ENCODE data around the gene C1QTNF6. TPM values are rescaled to one million over a fixed set of nuclear protein-coding genes. Genes with fewer than 3 reads are reported as not detected.

C1QTNF6 gene
- total RNA-seq, 4 donors from 2014 or later, result 0.83 to 2.9 (median 1.3) TPM

GRCh38 chr22:37153901-37154300 is 34.1 kb downstream of the C1QTNF6 start:
- Histone ChIP-seq H3K4me1 (no peaks in the 10 kb centered on the region), H3K27me3 (peaks cover 0 to 39% (median 0%) of the 10 kb centered on the region in 4 donors), H3K36me3 (no peaks in the 10 kb centered on the region), H3K27ac (replicated peaks in 1 of 4) (no peak overlapping the region), H3K9me3 (peaks cover 0 to 6% (median 0%) of the 10 kb centered on the region in 4 donors), H3K4me3 (no peak overlapping the region)
- DNase-seq (ENCODE audit: extremely low spot score), result no peak
- TF ChIP-seq CTCF (IDR thresholded peaks at IDR 0.05) (no peak), POLR2A (IDR thresholded peaks at IDR 0.05; ENCODE audit: low read depth) (no peak), POLR2AphosphoS5 (IDR thresholded peaks at IDR 0.05) (no peak), EP300 (IDR thresholded peaks at IDR 0.05) (no peak)
- intact Hi-C loops (cut with DNase I), result no loop called here
- WGBS, result 89% methylated on average over 5 of the region's 6 CpGs

GRCh38 chr22:37151401-37151800 is 36.6 kb downstream of the C1QTNF6 start:
- TF ChIP-seq POLR2A (IDR thresholded peaks at IDR 0.05; ENCODE audit: low read depth) (no peak), POLR2AphosphoS5 (IDR thresholded peaks at IDR 0.05) (no peak), CTCF (IDR thresholded peaks at IDR 0.05) (no peak), EP300 (IDR thresholded peaks at IDR 0.05) (no peak)
- intact Hi-C loops (cut with DNase I), result no loop called here
- no peak for DNase-seq (ENCODE audit: extremely low spot score)
- H3K27me3 ChIP-seq, result peaks cover 0 to 46% (median 0%) of the 10 kb centered on the region in 4 donors
- no peaks in the 10 kb centered on the region for H3K4me1 ChIP-seq
- H3K9me3 ChIP-seq, result peaks cover 0 to 6% (median 0%) of the 10 kb centered on the region in 4 donors
- H3K27ac ChIP-seq (replicated peaks in 1 of 4), result no peak overlapping the region
- no peaks in the 10 kb centered on the region for H3K36me3 ChIP-seq
- H3K4me3 ChIP-seq, result no peak overlapping the region

DNA sequence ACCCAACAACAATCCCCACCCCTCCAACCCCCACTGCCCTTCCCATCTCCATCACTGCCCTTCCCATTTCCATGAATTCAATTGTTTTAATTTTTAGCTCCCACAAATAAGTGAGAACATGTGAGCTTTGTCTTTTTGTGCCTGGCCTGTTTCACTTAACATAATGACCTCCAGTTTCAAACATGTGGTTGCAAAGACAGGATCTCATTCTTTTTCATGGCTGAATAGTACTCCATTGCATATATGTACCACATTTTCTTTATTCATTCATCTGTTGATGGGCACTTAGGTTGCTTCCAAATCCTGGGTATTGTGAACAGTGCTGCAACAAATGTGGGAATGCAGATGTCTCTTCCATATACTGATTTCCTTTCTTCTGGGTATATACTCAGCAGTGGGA is 37.3 kb downstream of the C1QTNF6 start:
- DNase-seq (ENCODE audit: extremely low spot score), result no peak
- intact Hi-C loops (cut with DNase I), result no loop called here
- no peak overlapping the region for H3K4me3 ChIP-seq
- H3K27ac ChIP-seq (replicated peaks in 1 of 4), result no peak overlapping the region
- no peaks in the 10 kb centered on the region for H3K36me3 ChIP-seq
- no peaks in the 10 kb centered on the region for H3K4me1 ChIP-seq
- peaks cover 0 to 49% (median 0%) of the 10 kb centered on the region in 4 donors for H3K27me3 ChIP-seq
- TF ChIP-seq EP300 (IDR thresholded peaks at IDR 0.05) (no peak), CTCF (IDR thresholded peaks at IDR 0.05) (no peak), POLR2A (IDR thresholded peaks at IDR 0.05; ENCODE audit: low read depth) (no peak), POLR2AphosphoS5 (IDR thresholded peaks at IDR 0.05) (no peak)
- H3K9me3 ChIP-seq, result peaks cover 0 to 6% (median 0%) of the 10 kb centered on the region in 4 donors

DNA sequence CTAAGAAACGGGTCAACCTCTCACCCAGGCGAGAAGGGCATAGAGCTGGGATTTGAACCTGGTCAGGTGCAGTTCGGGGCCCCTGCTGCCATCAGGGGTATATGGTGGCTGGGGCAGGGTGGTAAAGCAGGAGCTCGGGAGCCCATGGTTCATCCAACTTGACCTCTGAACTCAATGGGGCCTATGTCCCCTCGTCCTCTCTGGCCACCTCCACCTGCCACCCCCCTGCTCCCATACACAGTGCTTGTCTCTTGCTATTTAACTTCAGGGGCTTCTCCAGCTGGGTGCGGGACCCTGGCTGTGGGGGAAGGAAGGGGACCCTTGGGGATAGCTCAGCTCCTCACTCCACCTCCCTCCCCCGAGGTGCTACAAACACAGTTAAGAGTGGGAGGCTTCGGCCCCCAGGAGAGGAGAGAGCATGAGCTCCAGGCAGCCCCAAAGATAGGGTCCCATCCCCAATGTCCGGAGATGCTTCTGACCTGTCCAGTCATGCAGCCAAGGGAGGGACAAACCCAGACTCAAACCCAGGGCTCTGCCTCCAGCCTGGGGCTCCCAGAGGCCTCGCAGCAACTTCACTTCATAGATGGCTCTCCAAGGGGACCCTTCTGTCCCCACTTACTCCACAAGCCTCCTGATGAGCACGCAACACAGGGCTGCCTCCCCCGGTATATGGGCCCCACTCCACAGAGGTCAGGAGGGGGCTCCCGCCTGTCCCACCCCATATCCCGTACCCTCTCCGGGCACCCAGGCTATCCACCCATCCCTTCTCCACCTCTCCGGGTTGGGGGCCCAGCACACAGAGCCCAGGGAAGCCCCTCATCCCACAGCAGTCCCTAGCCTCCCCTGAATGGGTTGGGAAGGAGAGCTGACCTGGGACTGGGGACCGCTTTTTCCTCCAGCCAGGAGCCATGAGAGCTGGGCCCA is 39.0 kb downstream of the C1QTNF6 start:
- no peaks in the 10 kb centered on the region for H3K36me3 ChIP-seq
- DNase-seq (ENCODE audit: extremely low spot score), result no peak
- peaks cover 0 to 53% (median 0%) of the 10 kb centered on the region in 4 donors for H3K27me3 ChIP-seq
- peak overlapping the region in 1 of 4 donors; percentile 24 for H3K4me3 ChIP-seq
- H3K27ac ChIP-seq (replicated peaks in 1 of 4), result no peak overlapping the region
- WGBS, result 90% methylated on average over 17 of the region's 17 CpGs
- intact Hi-C loops (cut with DNase I), result no loop called here
- TF ChIP-seq POLR2AphosphoS5 (IDR thresholded peaks at IDR 0.05), result no peak
- TF ChIP-seq EP300 (IDR thresholded peaks at IDR 0.05), result no peak
- no peak for TF ChIP-seq POLR2A (IDR thresholded peaks at IDR 0.05; ENCODE audit: low read depth)
- TF ChIP-seq CTCF (IDR thresholded peaks at IDR 0.05), result no peak
- H3K9me3 ChIP-seq, result peaks cover 0 to 6% (median 0%) of the 10 kb centered on the region in 4 donors
- no peaks in the 10 kb centered on the region for H3K4me1 ChIP-seq
